K562 (cell line): ENCODE measurements around the gene PPAT. TPM values are rescaled to one million over a fixed set of nuclear protein-coding genes. Genes with fewer than 3 reads are reported as not detected.
A peak's percentile ranks its signal among the peaks of the same experiment; 100 is the strongest.

Experiments used
- ATAC-seq: fragments of 200-7000 bp; cut with Tn5 transposase; 3 replicates; pipeline ENCODE4 v1.9.1; 2020; ENCODE audit warnings: moderate library complexity
- BruUV-seq: library from RNA; stranded (reverse); fragments of 400-500 nt; replicated peaks from 2 replicates; lab custom pipeline; 2021; lab: Mats Ljungman, UMichigan
- CTCF ChIA-PET: fragments of 300-600 bp; formaldehyde crosslinking; extraction: SDS; loops from one replicate; lab custom pipeline; 2021; ENCODE audit warnings: low intra/inter-chr PET ratio; lab: Yijun Ruan, JAX
- POLR2A ChIA-PET: fragments of 300-600, 350-650 bp; sonication (Branson Sonifier 250); formaldehyde crosslinking; extraction: SDS; loops from one replicate; lab custom pipeline; 2021; ENCODE audit warnings: antibody characterized with exemption, inconsistent platforms; lab: Yijun Ruan, JAX
- DNase-seq, 4 experiments: peaks; one replicate each; pipeline versions ENCODE4 v3.0.0 to v3.0.0-alpha.2; 2011 to 2018; ENCODE audit warnings: low spot score in 3 of 4, mixed read lengths in 3 of 4; ENCODE audit errors: extremely low read depth in 1 of 4
- FAIRE-seq: peaks from 2 replicates; lab custom pipeline; 2011; peaks lifted over from hg19 to GRCh38; lab: Jason Lieb, UNC
- H2AFZ ChIP-seq: 2 replicates; pipeline ENCODE4 v1.6.0; 2011; ENCODE audit warnings: low read depth, low read length, control low read depth, inconsistent platforms
- H3K27ac ChIP-seq: fragments of 200-600 bp; 3 replicates; pipeline ENCODE4 v1.8.0; 2011; ENCODE audit warnings: low read depth, mild to moderate bottlenecking, control low read depth, inconsistent platforms, low read length, moderate library complexity, mixed read lengths; ENCODE audit errors: extremely low read depth
- H3K27me3 ChIP-seq, 2 experiments: fragments of 300-600 bp in 1 of 2; 2 replicates in 1 of 2; 3 replicates in 1 of 2; pipeline versions ENCODE4 v1.6.0 to v1.8.0; 2011; ENCODE audit warnings: inconsistent platforms in 2 of 2, low read length in 2 of 2, mild to moderate bottlenecking in 1 of 2, mixed read lengths in 1 of 2, moderate library complexity in 1 of 2; ENCODE audit not compliant: control insufficient read depth in 2 of 2, insufficient read depth in 2 of 2
- H3K36me3 ChIP-seq: fragments of 300-600 bp; 3 replicates; pipeline ENCODE4 v1.8.0; 2011; ENCODE audit warnings: mild to moderate bottlenecking, low read length, inconsistent platforms; ENCODE audit not compliant: control insufficient read depth, insufficient read depth
- H3K4me1 ChIP-seq, 2 experiments: fragments of 200-600 bp in 1 of 2; replicated peaks in 1 of 2; 2 replicates in 1 of 2; 3 replicates in 1 of 2; pipeline versions ENCODE4 v1.5.1 to v1.8.0; 2011; ENCODE audit warnings: inconsistent platforms in 2 of 2, low read length in 2 of 2, mild to moderate bottlenecking in 1 of 2, mixed read lengths in 1 of 2, moderate library complexity in 1 of 2; ENCODE audit not compliant: control insufficient read depth in 2 of 2, insufficient read depth in 2 of 2
- H3K4me2 ChIP-seq: 2 replicates; pipeline ENCODE4 v1.6.1; 2011; ENCODE audit warnings: low read length, control low read depth, inconsistent platforms, mixed read lengths; ENCODE audit not compliant: insufficient read depth
- H3K4me3 ChIP-seq: fragments of 200-600 bp; sonication (generic), shearing (Covaris generic); 2 replicates; pipeline ENCODE4 v1.5.1; 2016; ENCODE audit warnings: control low read depth, inconsistent platforms
- H3K79me2 ChIP-seq: fragments of 200-600 bp; 3 replicates; pipeline ENCODE4 v1.8.0; 2011; ENCODE audit warnings: low read length, inconsistent platforms; ENCODE audit not compliant: control insufficient read depth, insufficient read depth
- H3K9ac ChIP-seq, 2 experiments: 2 replicates each; pipeline versions ENCODE4 v1.6.0 to v1.6.1; 2011; ENCODE audit warnings: low read depth in 2 of 2, low read length in 2 of 2, control low read depth in 1 of 2, inconsistent platforms in 1 of 2, mild to moderate bottlenecking in 1 of 2, mixed read lengths in 1 of 2; ENCODE audit not compliant: insufficient read depth in 1 of 2
- H3K9me1 ChIP-seq: one replicate; pipeline ENCODE4 v1.6.0; 2011; ENCODE audit warnings: inconsistent platforms, mild to moderate bottlenecking, low read length, moderate library complexity; ENCODE audit not compliant: control insufficient read depth, insufficient read depth
- H3K9me3 ChIP-seq: replicated peaks from 2 replicates; pipeline ENCODE4 v1.5.1; 2011; ENCODE audit warnings: low read depth, low read length, inconsistent platforms; ENCODE audit not compliant: control insufficient read depth, insufficient read depth
- H4K20me1 ChIP-seq: replicated peaks from 2 replicates; pipeline ENCODE4 v1.6.1; 2011; ENCODE audit warnings: low read length, inconsistent platforms, mixed read lengths; ENCODE audit not compliant: control insufficient read depth, insufficient read depth
- LCOR ChIP-seq: sonication (generic); formaldehyde crosslinking; IDR thresholded peaks from 2 replicates; pipeline ENCODE4 v1.8.0; 2022; ENCODE audit warnings: mild to moderate bottlenecking, missing genetic modification reagents
- PML ChIP-seq: IDR thresholded peaks from 2 replicates; pipeline ENCODE4 v1.6.1; 2012; ENCODE audit warnings: low read length, inconsistent platforms
- POLR2B ChIP-seq: fragments of 450-650 bp; IDR thresholded peaks from 2 replicates; pipeline ENCODE4 v1.6.1; 2018; ENCODE audit warnings: low read depth; ENCODE audit not compliant: partially characterized antibody
- STAT5A ChIP-seq: IDR thresholded peaks from 2 replicates; pipeline ENCODE4 v1.6.1; 2012; ENCODE audit warnings: low read length, inconsistent platforms, borderline replicate concordance
- SUPT5H ChIP-seq: fragments of 450-650 bp; IDR thresholded peaks from 2 replicates; pipeline ENCODE4 v1.6.1; 2016
- YBX1 ChIP-seq: fragments of 450-650 bp; IDR thresholded peaks from 2 replicates; pipeline ENCODE4 v1.7.1; 2016; ENCODE audit warnings: mild to moderate bottlenecking
- ZBTB33 ChIP-seq: sonication (generic); formaldehyde crosslinking; IDR thresholded peaks from 2 replicates; pipeline ENCODE4 v1.8.1; 2023; ENCODE audit warnings: mild to moderate bottlenecking, missing genetic modification reagents
- ZNF280A ChIP-seq: fragments of 450-650 bp; IDR thresholded peaks from 2 replicates; pipeline ENCODE4 v1.6.1; 2018; ENCODE audit warnings: mild to moderate bottlenecking, low read depth; ENCODE audit not compliant: partially characterized antibody
- ZNF583 ChIP-seq: fragments of 250-450 bp; sonication (Bioruptor Pico); IDR thresholded peaks from 2 replicates; pipeline ENCODE4 v1.4.0; 2020
- in situ Hi-C: fragments of 300-500 bp; cut with MboI; formaldehyde crosslinking; loops from 4 replicates; pipeline ENCODE4 v1.15.0; 2018; ENCODE audit warnings: inconsistent platforms, mixed read lengths
- intact Hi-C: fragments of 100-400 bp; cut with micrococcal nuclease; formaldehyde crosslinking; loops from 2 replicates; pipeline ENCODE4 v1.14.2; 2022
- polyA plus RNA-seq, 8 experiments: library from polyadenylated mRNA; depleted of rRNA in 4 of 8; stranded (reverse) in 5 of 8; unstranded in 3 of 8; fragments of >200 nt; fragmentation: Nextera tagmentation in 2 of 8; fragmentation: Illumina TruSeq in 1 of 8; extraction: Ambion mirVana in 2 of 8; extraction: Trizol in 1 of 8; gene quantifications; 2 replicates each; pipeline versions ENCODE4 v1.2.1 to v1.2.3, GENCODE V29; 2011 to 2014; ENCODE audit warnings: inconsistent platforms in 1 of 8, missing spikeins in 1 of 8
- total RNA-seq, 7 experiments: library from RNA; depleted of rRNA in 6 of 7; stranded (reverse); fragments of >200 nt in 6 of 7; fragmentation: Illumina TruSeq in 2 of 7; extraction: Trizol in 2 of 7; gene quantifications; 2 replicates each; pipeline versions ENCODE4 v1.2.1 to v1.2.3, GENCODE V29; 2011 to 2021; ENCODE audit warnings: low replicate concordance in 1 of 7
- TF ChIP-seq, protein P1 (sequence below): fragments of 450-650 bp; IDR thresholded peaks from 2 replicates; pipeline ENCODE4 v1.6.1; 2016
- TF ChIP-seq, protein P2 (sequence below), 2 experiments: fragments of 450-650 bp; IDR thresholded peaks; 2 replicates each; pipeline ENCODE4 v1.6.1; 2016

PPAT gene
- total and polyA plus RNA-seq, 9 of the 15 experiments (the other 6 are each of a cell fraction or from before 2014, with no cell fraction given) = 36.2 to 75.8 (median 55.5) TPM

DNA sequence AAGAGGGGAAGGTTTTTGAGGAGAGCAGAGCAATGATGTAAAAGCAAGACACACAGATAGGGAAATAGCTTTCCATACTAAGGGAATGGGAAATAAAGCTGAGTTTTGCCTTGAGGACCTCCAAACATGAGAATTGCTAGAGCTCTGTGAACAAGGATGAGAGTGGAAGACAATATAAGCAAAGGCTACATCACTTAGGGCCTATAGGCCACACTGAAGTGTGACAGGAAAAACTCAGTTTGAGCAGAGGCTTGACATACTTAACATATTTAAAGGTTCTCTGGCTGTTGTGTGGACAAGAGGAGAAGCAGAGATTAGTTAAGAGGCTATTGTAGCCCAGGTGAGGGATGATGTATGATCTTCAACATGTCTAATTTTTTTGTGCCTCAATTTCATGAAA is 26.7 kb upstream of the PPAT start:
- POLR2A ChIA-PET = interaction anchor here (1.4 to 1.7 kb wide), 2 partner anchors 10 to 23 kb away, joined by 4 to 8 read pairs; no protein-coding TSS in a partner anchor
- Histone ChIP-seq H2AFZ (no peak overlapping the region), H3K36me3 (peaks cover 75% of the 10 kb centered on the region), H3K4me1 (peaks cover 0 to 15% of the 10 kb centered on the region in 2 experiments; a peak in 3 of 5 replicates), H3K27ac (no peak overlapping the region), H3K27me3 (no peaks in the 10 kb centered on the region), H3K9me1 (no peaks in the 10 kb centered on the region), H3K4me3 (no peak overlapping the region), H3K9ac (no peak overlapping the region), H3K9me3 (no peaks in the 10 kb centered on the region), H3K4me2 (no peak overlapping the region), H4K20me1 (0 out of 2 replicates have a peak, but pooled peaks cover 4% of the 10 kb centered on the region), H3K79me2 (peaks cover 51% of the 10 kb centered on the region)
- in situ Hi-C loops (no loop called here), intact Hi-C loops (no loop called here)
- DNase-seq (no peak), ATAC-seq (no peak), FAIRE-seq (no peak)
- TF ChIP-seq ZNF583 (CRISPR knock-in tag) (no peak), ZNF280A (no peak), STAT5A (no peak), PML (peak; percentile 31; the same call in 1 of the 2 replicates), ZBTB33 (CRISPR knock-in tag) (no peak), YBX1 (no peak), POLR2B (peak; percentile 60), SUPT5H (peak; percentile 62; the same call in 1 of the 2 replicates), LCOR (CRISPR knock-in tag) (no peak)
- TF ChIP-seq, protein P1, sequence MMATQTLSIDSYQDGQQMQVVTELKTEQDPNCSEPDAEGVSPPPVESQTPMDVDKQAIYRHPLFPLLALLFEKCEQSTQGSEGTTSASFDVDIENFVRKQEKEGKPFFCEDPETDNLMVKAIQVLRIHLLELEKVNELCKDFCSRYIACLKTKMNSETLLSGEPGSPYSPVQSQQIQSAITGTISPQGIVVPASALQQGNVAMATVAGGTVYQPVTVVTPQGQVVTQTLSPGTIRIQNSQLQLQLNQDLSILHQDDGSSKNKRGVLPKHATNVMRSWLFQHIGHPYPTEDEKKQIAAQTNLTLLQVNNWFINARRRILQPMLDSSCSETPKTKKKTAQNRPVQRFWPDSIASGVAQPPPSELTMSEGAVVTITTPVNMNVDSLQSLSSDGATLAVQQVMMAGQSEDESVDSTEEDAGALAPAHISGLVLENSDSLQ = no peak
- TF ChIP-seq, protein P2, sequence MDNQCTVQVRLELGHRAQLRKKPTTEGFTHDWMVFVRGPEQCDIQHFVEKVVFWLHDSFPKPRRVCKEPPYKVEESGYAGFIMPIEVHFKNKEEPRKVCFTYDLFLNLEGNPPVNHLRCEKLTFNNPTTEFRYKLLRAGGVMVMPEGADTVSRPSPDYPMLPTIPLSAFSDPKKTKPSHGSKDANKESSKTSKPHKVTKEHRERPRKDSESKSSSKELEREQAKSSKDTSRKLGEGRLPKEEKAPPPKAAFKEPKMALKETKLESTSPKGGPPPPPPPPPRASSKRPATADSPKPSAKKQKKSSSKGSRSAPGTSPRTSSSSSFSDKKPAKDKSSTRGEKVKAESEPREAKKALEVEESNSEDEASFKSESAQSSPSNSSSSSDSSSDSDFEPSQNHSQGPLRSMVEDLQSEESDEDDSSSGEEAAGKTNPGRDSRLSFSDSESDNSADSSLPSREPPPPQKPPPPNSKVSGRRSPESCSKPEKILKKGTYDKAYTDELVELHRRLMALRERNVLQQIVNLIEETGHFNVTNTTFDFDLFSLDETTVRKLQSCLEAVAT (IDR thresholded peaks at IDR 0.05) = no peak
- CTCF ChIA-PET = no interaction called here
- no TSS peak for BruUV-seq
